A673 (cell line): Measurements from ENCODE around the gene BATF3. TPM values are rescaled to one million over a fixed set of nuclear protein-coding genes. Genes with fewer than 3 reads are reported as not detected.
A peak's percentile ranks its signal among the peaks of the same experiment; 100 is the strongest.
"Not testable (repeated sequence)": the region's sequence is repeated elsewhere in the genome, so short reads cannot be mapped to it uniquely, and the experiment has no call there.

ENCODE experiments used
- BruUV-seq: library from RNA; stranded (reverse); fragments of 400-500 nt; replicated peaks from 2 replicates; lab custom pipeline; 2021; lab: Mats Ljungman, UMichigan
- CTCF ChIA-PET: fragments of 300-600 bp; sonication (Branson Sonifier 250); formaldehyde crosslinking; loops from one replicate; lab custom pipeline; 2022; ENCODE audit warnings: antibody characterized with exemption; lab: Charles Lee
- POLR2A ChIA-PET: fragments of 300-600 bp; sonication (Branson Sonifier 250); formaldehyde crosslinking; loops from one replicate; lab custom pipeline; 2022; ENCODE audit warnings: antibody characterized with exemption; ENCODE audit not compliant: low non-redundant PET; lab: Charles Lee
- DNase-seq: peaks from one replicate; pipeline ENCODE4 v3.0.0-alpha.2; 2015; ENCODE audit warnings: low spot score
- H3K27ac ChIP-seq: fragments of 200-600 bp; sonication (generic); 2 replicates; pipeline ENCODE4 v1.5.1; 2016; ENCODE audit warnings: mixed run types, low read depth, mild to moderate bottlenecking, mixed read lengths, antibody characterized with exemption, low read length; ENCODE audit not compliant: poor library complexity, severe bottlenecking
- H3K27me3 ChIP-seq: fragments of 200-600 bp; sonication (generic); replicated peaks from 2 replicates; pipeline ENCODE4 v1.6.1; 2017; ENCODE audit warnings: mixed run types, low read depth, mild to moderate bottlenecking, mixed read lengths, antibody characterized with exemption, low read length; ENCODE audit not compliant: insufficient read depth, poor library complexity
- H3K36me3 ChIP-seq: fragments of 200-600 bp; sonication (generic); 2 replicates; pipeline ENCODE4 v1.6.1; 2016; ENCODE audit warnings: mixed run types, mild to moderate bottlenecking, mixed read lengths, antibody characterized with exemption, low read length; ENCODE audit not compliant: insufficient read depth, poor library complexity, severe bottlenecking
- H3K4me1 ChIP-seq: fragments of 200-600 bp; sonication (generic); 2 replicates; pipeline ENCODE4 v1.6.1; 2017; ENCODE audit warnings: mixed run types, mild to moderate bottlenecking, mixed read lengths, antibody characterized with exemption, low read length; ENCODE audit not compliant: insufficient read depth, poor library complexity, severe bottlenecking
- H3K4me3 ChIP-seq: fragments of 200-600 bp; sonication (generic); 2 replicates; pipeline ENCODE4 v1.5.1; 2016; ENCODE audit warnings: low read depth, mixed run types, mild to moderate bottlenecking, mixed read lengths, low read length; ENCODE audit not compliant: poor library complexity, severe bottlenecking
- H3K9me3 ChIP-seq: fragments of 200-600 bp; sonication (generic); 2 replicates; pipeline ENCODE4 v1.6.1; 2016; ENCODE audit warnings: mixed run types, low read depth, mild to moderate bottlenecking, mixed read lengths, antibody characterized with exemption, low read length; ENCODE audit not compliant: poor library complexity, severe bottlenecking
- CTCF ChIP-seq: fragments of 300-800, 200-600 bp; sonication (generic); conservative IDR thresholded peaks from 2 replicates; pipeline ENCODE4 v1.5.1; 2017; ENCODE audit warnings: low read depth, mild to moderate bottlenecking, antibody characterized with exemption, low read length, moderate library complexity, mixed read lengths
- EZH2 ChIP-seq: fragments of 200-600 bp; sonication (generic); IDR thresholded peaks from 2 replicates; pipeline ENCODE4 v1.6.1; 2017; ENCODE audit warnings: borderline replicate concordance, low read depth, mild to moderate bottlenecking, mixed read lengths, antibody characterized with exemption, low read length; ENCODE audit not compliant: poor library complexity, severe bottlenecking
- intact Hi-C: fragments of 100-400 bp; cut with micrococcal nuclease; formaldehyde crosslinking; loops from one replicate; pipeline ENCODE4 v1.10.0; 2022; ENCODE audit not compliant: unreplicated experiment
- total RNA-seq: library from RNA; stranded (reverse); gene quantifications from 2 replicates; pipeline ENCODE4 v1.2.3, GENCODE V29; 2021

BATF3 gene
- total RNA-seq, 1 experiment from 2014 or later = 6.9 TPM

DNA sequence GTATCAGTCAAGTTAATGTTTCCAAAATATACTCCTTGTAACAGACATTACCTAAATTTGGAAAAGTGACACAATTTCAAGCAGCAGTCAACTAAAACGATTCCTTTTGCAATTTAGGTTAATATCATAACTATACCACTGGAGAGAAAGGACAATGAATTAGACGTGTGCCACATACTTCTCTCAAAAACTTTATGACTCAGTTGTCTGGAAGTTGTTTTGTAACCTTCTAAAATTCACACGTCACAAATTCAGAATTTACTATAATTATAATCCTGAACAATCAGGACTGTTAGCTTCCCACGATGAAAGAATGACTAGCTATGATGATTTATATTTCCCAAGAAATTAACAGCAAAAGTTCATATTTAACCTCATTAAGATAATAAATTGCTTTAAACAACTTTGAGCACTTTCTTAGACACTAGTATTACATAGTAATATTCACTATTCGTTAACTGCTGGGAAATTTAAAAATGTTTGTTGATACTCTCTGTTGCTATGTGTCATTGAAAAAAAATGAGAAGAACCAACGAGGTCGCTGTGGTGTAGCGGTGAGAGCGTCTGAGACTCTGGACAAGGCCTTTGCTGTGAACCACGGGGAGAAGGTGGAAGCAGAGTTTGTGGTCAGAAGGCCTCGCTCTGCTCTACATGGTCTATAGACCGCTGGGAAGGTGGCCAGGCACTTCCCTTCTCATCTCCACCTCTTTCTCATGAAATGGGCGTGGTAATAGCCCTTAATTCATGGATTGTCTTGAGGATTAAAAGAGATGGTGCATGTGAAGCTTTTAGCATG lies 27.9 kb upstream of the BATF3 start:
- no TSS peak for BruUV-seq
- no peaks in the 10 kb centered on the region for H3K36me3 ChIP-seq
- no peaks in the 10 kb centered on the region for H3K9me3 ChIP-seq
- no peaks in the 10 kb centered on the region for H3K27me3 ChIP-seq
- no peak for DNase-seq
- no peak overlapping the region for H3K27ac ChIP-seq
- H3K4me3 ChIP-seq = no peak overlapping the region
- POLR2A ChIA-PET = no interaction called here
- CTCF ChIA-PET = interaction anchor here (1.3 kb wide), 1 partner anchor 23 kb away, joined by 3 read pairs; no protein-coding TSS in a partner anchor
- intact Hi-C loops = no loop called here
- no peaks in the 10 kb centered on the region for H3K4me1 ChIP-seq
- TF ChIP-seq EZH2 = no peak
- TF ChIP-seq CTCF = no peak

DNA sequence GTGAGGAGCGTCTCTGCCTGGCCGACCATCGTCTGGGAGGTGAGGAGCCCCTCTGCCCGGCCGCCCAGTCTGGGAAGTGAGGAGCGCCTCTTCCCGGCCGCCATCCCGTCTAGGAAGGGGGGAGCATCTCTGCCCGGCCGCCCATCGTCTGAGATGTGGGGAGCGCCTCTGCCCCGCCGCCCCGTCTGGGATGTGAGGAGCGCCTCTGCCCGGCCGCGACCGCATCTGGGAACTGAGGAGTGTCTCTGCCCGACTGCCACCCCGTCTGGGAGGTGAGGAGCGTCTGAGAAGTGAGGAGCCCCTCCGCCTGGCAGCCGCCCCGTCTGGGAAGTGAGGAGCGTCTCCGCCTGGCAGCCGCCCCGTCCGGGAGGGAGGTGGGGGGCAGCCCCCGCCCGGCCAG lies 25.0 kb upstream of the BATF3 start:
- DNase-seq, BruUV-seq, intact Hi-C loops, H3K4me1 ChIP-seq, H3K27me3 ChIP-seq, POLR2A ChIA-PET, H3K27ac ChIP-seq, H3K4me3 ChIP-seq, H3K9me3 ChIP-seq, H3K36me3 ChIP-seq, CTCF ChIA-PET: not testable (repeated sequence)

DNA sequence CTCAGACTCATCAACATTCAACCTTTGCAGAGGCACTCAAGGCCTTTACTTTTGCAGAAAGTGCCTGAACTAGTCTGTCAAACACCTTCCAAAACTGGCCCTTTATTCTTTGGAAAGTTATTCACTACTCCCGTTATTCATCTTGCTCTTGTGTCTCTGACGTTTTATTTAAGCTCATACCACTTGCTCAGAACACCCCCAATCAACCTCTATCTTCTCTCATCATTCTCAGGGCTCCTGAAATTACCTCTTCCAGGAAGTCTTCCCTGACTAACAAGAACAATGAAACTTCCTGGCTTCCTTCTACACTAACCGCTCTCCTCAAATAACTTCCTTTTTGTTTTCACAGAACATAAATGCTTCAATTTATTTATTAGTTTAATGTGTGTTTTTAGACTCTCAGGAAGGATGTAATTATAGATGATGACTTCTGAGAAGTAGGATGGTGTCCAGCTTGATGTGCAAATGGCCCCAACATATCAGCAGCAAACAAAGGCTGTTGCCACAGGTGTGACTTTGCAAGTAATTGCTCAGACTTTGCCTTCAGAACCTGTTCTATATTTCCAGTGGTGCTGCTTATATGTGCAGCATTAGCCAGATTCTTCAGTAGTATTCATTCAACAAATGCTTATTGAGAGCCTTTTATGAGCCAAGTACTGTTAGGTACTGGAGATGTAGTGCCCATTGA lies 22.8 kb upstream of the BATF3 start:
- no peaks in the 10 kb centered on the region for H3K36me3 ChIP-seq
- no peak for TF ChIP-seq EZH2
- no peak for TF ChIP-seq CTCF
- H3K27ac ChIP-seq = no peak overlapping the region
- no peaks in the 10 kb centered on the region for H3K9me3 ChIP-seq
- ChIA-PET CTCF (no interaction called here), POLR2A (no interaction called here)
- BruUV-seq = no TSS peak
- H3K4me3 ChIP-seq = no peak overlapping the region
- DNase-seq = peak; percentile 59
- peaks cover 7% of the 10 kb centered on the region for H3K4me1 ChIP-seq
- H3K27me3 ChIP-seq = no peaks in the 10 kb centered on the region
- intact Hi-C loops = no loop called here
